ENCODE results near the gene FCN1. TPM values are rescaled to one million over a fixed set of nuclear protein-coding genes. Genes with fewer than 3 reads are reported as not detected.

Gene FCN1
- total and polyA plus RNA-seq, 10 of the 15 experiments (the other 5 are each of a cell fraction or from before 2014, with no cell fraction given): 0.08 TPM; not detected in 9

DNA sequence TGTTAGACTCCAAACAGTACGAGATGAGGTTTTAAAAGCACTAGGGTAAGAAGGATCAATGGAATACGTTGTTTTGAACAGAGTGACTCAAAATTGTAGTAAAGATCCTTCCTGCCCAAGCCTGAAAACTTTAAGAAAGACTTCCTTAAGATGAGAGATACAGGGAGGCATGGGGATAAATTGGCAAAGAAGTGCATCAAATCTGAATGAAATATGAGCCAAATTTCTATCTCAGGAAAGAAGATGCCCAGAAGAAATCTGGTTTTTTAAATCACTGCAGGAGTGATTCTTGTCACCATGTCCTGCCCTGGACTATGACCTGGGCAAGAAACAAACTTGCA lies 22.2 kb downstream of the FCN1 start:
- CTCF ChIA-PET: no interaction called here
- no peaks in the 10 kb centered on the region for H4K20me1 ChIP-seq (ENCODE audit: control insufficient read depth, insufficient read depth)
- no peak overlapping the region for H3K9ac ChIP-seq (ENCODE audit: control insufficient read depth, insufficient read depth, low read length)
- H3K27ac ChIP-seq (ENCODE audit: control insufficient read depth, insufficient read depth): no peak overlapping the region
- SMC1A ChIA-PET (ENCODE audit: uncharacterized antibody, unreplicated experiment): interaction anchor here (0.8 to 1.0 kb wide), 2 partner anchors 11 to 22 kb away, joined by 3 read pairs; partner anchors contain the start of gene FCN1
- no TSS peak for BruUV-seq (replicated peaks)
- DNase-seq (ENCODE audit: low read depth, low spot score) (no peak), FAIRE-seq (no peak), ATAC-seq (no peak)
- peaks cover 8% of the 10 kb centered on the region for H3K9me3 ChIP-seq (replicated peaks; ENCODE audit: control insufficient read depth, insufficient read depth, low read length)
- no peak overlapping the region for H3K4me3 ChIP-seq
- H3K4me1 ChIP-seq (ENCODE audit: control insufficient read depth, insufficient read depth, low read length): 0 out of 2 replicates have a peak, but pooled peaks cover 4% of the 10 kb centered on the region
- in situ Hi-C loops (cut with MboI) (no loop called here), intact Hi-C loops (cut with micrococcal nuclease; ENCODE audit: unreplicated experiment) (no loop called here)
- RAD21 ChIA-PET (ENCODE audit: unreplicated experiment): no interaction called here
- no peaks in the 10 kb centered on the region for H3K79me2 ChIP-seq (ENCODE audit: control insufficient read depth, insufficient read depth, low read length)
- no peak overlapping the region for H2AFZ ChIP-seq (ENCODE audit: control insufficient read depth, low read depth, low read length)
- no peak overlapping the region for H3K4me2 ChIP-seq (ENCODE audit: control insufficient read depth, insufficient read depth)
- POLR2A ChIA-PET: no interaction called here
- no peaks in the 10 kb centered on the region for H3K36me3 ChIP-seq (ENCODE audit: control insufficient read depth in 2 of 2, insufficient read depth in 2 of 2, low read length in 1 of 2)
- no peaks in the 10 kb centered on the region for H3K27me3 ChIP-seq (replicated peaks in 1 of 2; ENCODE audit: control insufficient read depth in 2 of 2, insufficient read depth in 2 of 2, low read length in 1 of 2)
- 24% methylated on average over 2 of the region's 2 CpGs for WGBS (ENCODE audit: insufficient coverage, insufficient replicate concordance, low lambda C conversion rate, missing lambda C conversion rate)
- TF ChIP-seq KDM1A (IDR thresholded peaks at IDR 0.05; ENCODE audit: borderline replicate concordance) (no peak), ATF7 (IDR thresholded peaks at IDR 0.05; ENCODE audit: low read depth) (no peak), YBX1 (IDR thresholded peaks at IDR 0.05) (no peak), STAT3 (IDR thresholded peaks at IDR 0.05; ENCODE audit: low read depth, low read length) (no peak), SIX5 (IDR thresholded peaks at IDR 0.05; ENCODE audit: low read depth, low read length, severe bottlenecking) (no peak), EGR1 (IDR thresholded peaks at IDR 0.05; ENCODE audit: borderline replicate concordance in 1 of 2, low read depth in 2 of 2, low read length in 2 of 2) (no peak), STAT1 (conservative IDR thresholded peaks at IDR 0.05) (no peak), REST (IDR thresholded peaks at IDR 0.05; ENCODE audit: low read depth, low read length) (no peak), FOS (IDR thresholded peaks at IDR 0.05; ENCODE audit: borderline replicate concordance, extremely low read depth, insufficient read length) (no peak), SREBF1 (IDR thresholded peaks at IDR 0.05; ENCODE audit: low read length) (no peak), ZZZ3 (IDR thresholded peaks at IDR 0.05; ENCODE audit: control insufficient read depth, insufficient read length, low read depth) (no peak), SIN3A (IDR thresholded peaks at IDR 0.05; ENCODE audit: low read depth, low read length) (no peak), ETV6 (conservative IDR thresholded peaks at IDR 0.05 in 1 of 2, IDR thresholded peaks at IDR 0.05 in 1 of 2; ENCODE audit: borderline replicate concordance in 1 of 2, low read depth in 1 of 2) (no peak), EP300 (IDR thresholded peaks at IDR 0.05; ENCODE audit: borderline replicate concordance in 1 of 2, control insufficient read depth in 1 of 2, low read depth in 2 of 2, low read length in 2 of 2) (no peak), SPI1 (IDR thresholded peaks at IDR 0.05; ENCODE audit: borderline replicate concordance, insufficient read depth, low read depth, low read length) (no peak), SRF (IDR thresholded peaks at IDR 0.05; ENCODE audit: low read depth in 2 of 2, low read length in 2 of 2) (no peak), IRF5 (IDR thresholded peaks at IDR 0.05; ENCODE audit: borderline replicate concordance) (no peak)

All from GM12878 (cell line).